ENCODE results near the gene PIK3CB. TPM values are rescaled to one million over a fixed set of nuclear protein-coding genes. Genes with fewer than 3 reads are reported as not detected.
A peak's percentile ranks its signal among the peaks of the same experiment; 100 is the strongest.

The PIK3CB gene
- total and polyA plus RNA-seq, 8 donors: 12.1 to 39.6 (median 15.0) TPM

DNA sequence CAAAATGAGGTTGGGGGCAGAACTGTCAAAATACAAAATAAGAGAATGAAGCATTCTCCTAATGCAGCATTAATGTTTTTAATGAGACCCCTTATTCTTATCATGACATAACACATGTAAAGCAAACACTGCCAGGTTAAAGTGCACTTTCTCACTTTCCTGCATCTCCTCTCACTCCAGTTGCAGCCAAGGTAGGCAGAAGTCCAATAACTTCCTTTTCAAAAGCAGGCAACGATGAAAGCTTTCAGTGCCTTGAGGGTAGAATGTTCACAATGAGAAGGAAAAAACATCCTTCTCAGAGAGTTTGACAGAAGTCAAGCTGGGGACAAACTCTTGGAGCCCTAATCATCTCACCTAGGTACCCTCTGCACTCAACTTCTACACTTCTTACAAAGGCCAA is 166.6 kb downstream of the PIK3CB start:
- Histone ChIP-seq H3K27ac (no peak overlapping the region), H3K36me3 (peaks cover 0 to 42% of the 10 kb centered on the region in 2 donors), H3K9me3 (no peaks in the 10 kb centered on the region), H3K4me1 (no peaks in the 10 kb centered on the region), H3K4me3 (no peak overlapping the region), H3K27me3 (no peaks in the 10 kb centered on the region)
- DNase-seq: peak in 1 of 4 donors; percentile 11
- TF ChIP-seq, protein P1, sequence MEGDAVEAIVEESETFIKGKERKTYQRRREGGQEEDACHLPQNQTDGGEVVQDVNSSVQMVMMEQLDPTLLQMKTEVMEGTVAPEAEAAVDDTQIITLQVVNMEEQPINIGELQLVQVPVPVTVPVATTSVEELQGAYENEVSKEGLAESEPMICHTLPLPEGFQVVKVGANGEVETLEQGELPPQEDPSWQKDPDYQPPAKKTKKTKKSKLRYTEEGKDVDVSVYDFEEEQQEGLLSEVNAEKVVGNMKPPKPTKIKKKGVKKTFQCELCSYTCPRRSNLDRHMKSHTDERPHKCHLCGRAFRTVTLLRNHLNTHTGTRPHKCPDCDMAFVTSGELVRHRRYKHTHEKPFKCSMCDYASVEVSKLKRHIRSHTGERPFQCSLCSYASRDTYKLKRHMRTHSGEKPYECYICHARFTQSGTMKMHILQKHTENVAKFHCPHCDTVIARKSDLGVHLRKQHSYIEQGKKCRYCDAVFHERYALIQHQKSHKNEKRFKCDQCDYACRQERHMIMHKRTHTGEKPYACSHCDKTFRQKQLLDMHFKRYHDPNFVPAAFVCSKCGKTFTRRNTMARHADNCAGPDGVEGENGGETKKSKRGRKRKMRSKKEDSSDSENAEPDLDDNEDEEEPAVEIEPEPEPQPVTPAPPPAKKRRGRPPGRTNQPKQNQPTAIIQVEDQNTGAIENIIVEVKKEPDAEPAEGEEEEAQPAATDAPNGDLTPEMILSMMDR (IDR thresholded peaks at IDR 0.05): no peak
- ATAC-seq: no peak
- intact Hi-C loops (cut with DNase I): no loop called here

DNA sequence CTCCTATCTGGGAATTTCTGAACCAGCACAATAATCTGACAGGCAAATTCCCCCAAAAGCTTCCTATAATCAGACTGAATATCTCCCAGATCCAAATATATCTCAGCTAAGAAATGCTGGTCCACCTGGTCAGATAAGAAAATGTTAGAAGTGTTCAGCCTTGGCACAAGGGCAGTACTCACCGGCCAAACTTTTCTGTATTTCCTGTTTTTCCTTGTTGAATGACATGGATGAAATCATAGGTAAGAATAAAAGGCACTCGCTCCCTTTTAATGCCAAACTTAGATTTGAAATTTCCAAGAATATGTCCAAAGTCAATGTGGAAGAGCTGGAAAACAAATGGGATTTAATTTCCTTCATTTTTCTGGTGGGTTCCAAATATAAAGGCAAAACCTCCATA is 177.2 kb downstream of the PIK3CB start:
- no peaks in the 10 kb centered on the region for H3K4me1 ChIP-seq
- no peak overlapping the region for H3K27ac ChIP-seq
- DNase-seq (no peak), ATAC-seq (no peak)
- H3K9me3 ChIP-seq: no peaks in the 10 kb centered on the region
- H3K27me3 ChIP-seq: no peaks in the 10 kb centered on the region
- H3K36me3 ChIP-seq: peaks cover 0 to 83% of the 10 kb centered on the region in 2 donors
- H3K4me3 ChIP-seq: no peak overlapping the region
- intact Hi-C loops (cut with DNase I): no loop called here
- TF ChIP-seq, protein P1 (IDR thresholded peaks at IDR 0.05): no peak

DNA sequence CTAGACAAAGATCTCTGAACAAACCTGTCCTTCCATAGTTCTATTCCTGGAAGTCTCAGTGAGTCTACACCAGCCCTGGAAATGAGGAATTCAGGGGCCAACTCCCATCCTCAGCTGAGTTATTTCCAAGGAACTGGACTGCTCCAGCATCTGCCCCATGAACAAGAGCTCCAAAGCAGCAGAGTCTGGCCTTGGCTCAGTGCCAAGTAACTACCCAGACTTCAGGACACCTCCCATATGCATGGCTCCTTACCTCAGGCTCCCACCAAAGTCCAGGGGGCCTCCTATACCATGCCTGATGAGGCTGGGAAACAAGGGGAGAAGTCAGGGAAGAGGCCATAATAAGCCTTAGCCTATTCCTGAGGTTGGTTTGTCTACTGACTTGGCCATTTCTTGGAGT is 181.2 kb downstream of the PIK3CB start:
- intact Hi-C loops (cut with DNase I): no loop called here
- H3K27ac ChIP-seq: no peak overlapping the region
- H3K9me3 ChIP-seq: peaks cover 0 to 3% of the 10 kb centered on the region in 2 donors
- DNase-seq (no peak), ATAC-seq (no peak)
- H3K4me3 ChIP-seq: no peak overlapping the region
- TF ChIP-seq, protein P1 (IDR thresholded peaks at IDR 0.05): no peak
- H3K27me3 ChIP-seq: no peaks in the 10 kb centered on the region
- peaks cover 0 to 95% of the 10 kb centered on the region in 2 donors for H3K36me3 ChIP-seq
- H3K4me1 ChIP-seq: no peaks in the 10 kb centered on the region

DNA sequence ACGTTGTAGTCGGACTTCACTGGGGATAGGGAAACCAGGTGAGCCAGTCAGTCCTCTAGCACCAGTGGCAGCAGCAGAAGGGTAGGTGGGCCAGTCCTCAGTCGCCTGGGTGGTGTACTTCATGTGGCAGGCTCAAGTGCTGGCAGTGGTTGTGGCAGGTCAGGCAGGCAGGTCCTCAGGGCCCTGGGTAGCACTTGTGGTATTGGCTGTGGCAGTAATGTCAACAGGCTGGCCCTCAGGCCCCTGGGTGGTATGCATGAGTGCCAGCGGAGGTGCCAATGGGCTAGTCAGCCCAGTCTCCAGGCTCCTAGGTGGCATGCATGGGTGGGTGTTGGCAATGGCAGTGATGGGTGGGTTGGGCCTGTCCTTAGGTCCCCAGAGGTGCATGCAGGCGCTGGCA is 185.6 kb downstream of the PIK3CB start:
- no peak for ATAC-seq
- TF ChIP-seq, protein P1 (IDR thresholded peaks at IDR 0.05): no peak
- Histone ChIP-seq H3K36me3 (peaks cover 0 to 54% of the 10 kb centered on the region in 2 donors), H3K4me3 (no peak overlapping the region), H3K27me3 (no peaks in the 10 kb centered on the region), H3K9me3 (peaks cover 0 to 39% of the 10 kb centered on the region in 2 donors), H3K4me1 (no peaks in the 10 kb centered on the region), H3K27ac (no peak overlapping the region)
- intact Hi-C loops (cut with DNase I): no loop called here
- no peak for DNase-seq

DNA sequence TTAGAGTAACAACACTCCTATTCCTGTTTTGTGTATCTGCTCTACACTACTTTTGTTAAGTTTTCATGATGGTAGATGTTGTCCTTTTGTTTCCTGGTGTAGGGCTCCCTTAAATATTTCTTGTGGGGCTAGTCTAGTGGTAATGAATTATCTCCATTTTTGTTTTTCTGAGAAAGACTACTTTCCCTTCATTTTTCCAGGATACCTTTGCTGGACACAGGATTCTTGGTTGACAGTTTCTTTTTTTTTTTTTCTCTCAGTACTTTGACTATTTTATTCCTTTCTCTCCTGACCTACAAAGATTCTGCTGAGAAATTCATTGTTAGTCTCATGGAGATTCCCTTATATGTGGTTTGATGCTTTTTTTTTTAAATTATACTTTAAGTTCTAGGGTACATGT is 188.2 kb downstream of the PIK3CB start:
- ATAC-seq: no peak
- H3K4me1 ChIP-seq: no peaks in the 10 kb centered on the region
- peaks cover 0 to 63% of the 10 kb centered on the region in 2 donors for H3K9me3 ChIP-seq
- H3K4me3 ChIP-seq: no peak overlapping the region
- H3K36me3 ChIP-seq: peaks cover 0 to 33% of the 10 kb centered on the region in 2 donors
- no peak overlapping the region for H3K27ac ChIP-seq
- no peaks in the 10 kb centered on the region for H3K27me3 ChIP-seq
- TF ChIP-seq, protein P1 (IDR thresholded peaks at IDR 0.05): no peak
- no peak for DNase-seq
- intact Hi-C loops (cut with DNase I): no loop called here
